Osteoblast (primary cell): ENCODE measurements around the gene PFDN4. TPM values are rescaled to one million over a fixed set of nuclear protein-coding genes. Genes with fewer than 3 reads are reported as not detected.

ENCODE experiments used
- DNase-seq: peaks from one replicate; pipeline ENCODE4 v3.0.0; 2011; ENCODE audit warnings: low spot score, mixed read lengths; ENCODE audit not compliant: insufficient read length; ENCODE audit errors: missing footprints
- H2AFZ ChIP-seq: 2 replicates; pipeline ENCODE4 v1.6.0; 2011; ENCODE audit warnings: mild to moderate bottlenecking, low read length
- H3K27ac ChIP-seq: 2 replicates; pipeline ENCODE4 v1.5.1; 2011; ENCODE audit warnings: mild to moderate bottlenecking, low read depth, low read length, moderate library complexity
- H3K27me3 ChIP-seq: 2 replicates; pipeline ENCODE4 v1.6.0; 2012; ENCODE audit warnings: mild to moderate bottlenecking, control low read depth, inconsistent platforms, low read length, moderate library complexity; ENCODE audit not compliant: insufficient read depth
- H3K36me3 ChIP-seq: 2 replicates; pipeline ENCODE4 v1.5.1; 2011; ENCODE audit warnings: mild to moderate bottlenecking, low read length, control low read depth, moderate library complexity; ENCODE audit not compliant: insufficient read depth
- H3K4me1 ChIP-seq: 2 replicates; pipeline ENCODE4 v1.5.1; 2011; ENCODE audit warnings: mild to moderate bottlenecking, low read length, control low read depth, moderate library complexity; ENCODE audit not compliant: insufficient read depth
- H3K4me2 ChIP-seq: 2 replicates; pipeline ENCODE4 v1.6.0; 2011; ENCODE audit warnings: mild to moderate bottlenecking, low read length; ENCODE audit not compliant: insufficient read depth
- H3K4me3 ChIP-seq: fragments of 200-600 bp; sonication (generic); 3 replicates; pipeline ENCODE4 v1.5.1; 2012; ENCODE audit warnings: mild to moderate bottlenecking, low read length, inconsistent platforms; ENCODE audit not compliant: insufficient read depth
- H3K79me2 ChIP-seq: 2 replicates; pipeline ENCODE4 v1.6.0; 2012; ENCODE audit warnings: mild to moderate bottlenecking, low read length, control low read depth, inconsistent platforms; ENCODE audit not compliant: insufficient read depth
- H3K9me3 ChIP-seq: 2 replicates; pipeline ENCODE4 v1.5.1; 2011; ENCODE audit warnings: low read depth, low read length, control low read depth
- H4K20me1 ChIP-seq: 2 replicates; pipeline ENCODE4 v1.6.0; 2012; ENCODE audit warnings: mild to moderate bottlenecking, low read length, control low read depth; ENCODE audit not compliant: insufficient read depth
- total RNA-seq: library from RNA; depleted of rRNA; stranded (reverse); fragments of >200 nt; gene quantifications from 2 replicates; pipeline ENCODE4 v1.2.3, GENCODE V29; 2012
- TF ChIP-seq, protein P1 (sequence below): IDR thresholded peaks from 2 replicates; pipeline ENCODE4 v1.5.1; 2011; ENCODE audit warnings: mild to moderate bottlenecking, low read depth, low read length, moderate library complexity; ENCODE audit errors: extremely low read depth

Gene PFDN4
- total RNA-seq, 1 donor: 93.0 TPM

DNA sequence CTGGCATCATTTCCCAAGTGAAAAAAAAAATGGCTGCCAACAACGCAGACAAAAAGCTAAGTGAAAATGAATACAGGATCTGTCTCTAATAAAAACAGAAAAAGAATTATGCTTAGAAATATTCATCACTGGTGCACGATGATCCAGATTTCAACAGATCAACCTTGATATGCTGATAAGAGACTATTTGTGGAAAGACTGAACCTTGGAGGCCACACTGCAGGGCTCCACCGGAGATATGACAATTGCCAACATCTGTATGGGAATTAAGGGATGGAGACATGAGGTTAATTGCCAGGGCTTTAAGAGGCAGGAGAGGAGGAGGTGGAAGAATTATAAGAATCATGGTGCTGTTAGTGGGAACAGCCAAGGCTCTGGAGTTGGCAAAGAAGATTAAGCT is 48.3 kb downstream of the PFDN4 start:
- no peak for DNase-seq
- peak overlapping the region; percentile 8 for H3K27ac ChIP-seq
- TF ChIP-seq, protein P1, sequence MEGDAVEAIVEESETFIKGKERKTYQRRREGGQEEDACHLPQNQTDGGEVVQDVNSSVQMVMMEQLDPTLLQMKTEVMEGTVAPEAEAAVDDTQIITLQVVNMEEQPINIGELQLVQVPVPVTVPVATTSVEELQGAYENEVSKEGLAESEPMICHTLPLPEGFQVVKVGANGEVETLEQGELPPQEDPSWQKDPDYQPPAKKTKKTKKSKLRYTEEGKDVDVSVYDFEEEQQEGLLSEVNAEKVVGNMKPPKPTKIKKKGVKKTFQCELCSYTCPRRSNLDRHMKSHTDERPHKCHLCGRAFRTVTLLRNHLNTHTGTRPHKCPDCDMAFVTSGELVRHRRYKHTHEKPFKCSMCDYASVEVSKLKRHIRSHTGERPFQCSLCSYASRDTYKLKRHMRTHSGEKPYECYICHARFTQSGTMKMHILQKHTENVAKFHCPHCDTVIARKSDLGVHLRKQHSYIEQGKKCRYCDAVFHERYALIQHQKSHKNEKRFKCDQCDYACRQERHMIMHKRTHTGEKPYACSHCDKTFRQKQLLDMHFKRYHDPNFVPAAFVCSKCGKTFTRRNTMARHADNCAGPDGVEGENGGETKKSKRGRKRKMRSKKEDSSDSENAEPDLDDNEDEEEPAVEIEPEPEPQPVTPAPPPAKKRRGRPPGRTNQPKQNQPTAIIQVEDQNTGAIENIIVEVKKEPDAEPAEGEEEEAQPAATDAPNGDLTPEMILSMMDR: no peak

DNA sequence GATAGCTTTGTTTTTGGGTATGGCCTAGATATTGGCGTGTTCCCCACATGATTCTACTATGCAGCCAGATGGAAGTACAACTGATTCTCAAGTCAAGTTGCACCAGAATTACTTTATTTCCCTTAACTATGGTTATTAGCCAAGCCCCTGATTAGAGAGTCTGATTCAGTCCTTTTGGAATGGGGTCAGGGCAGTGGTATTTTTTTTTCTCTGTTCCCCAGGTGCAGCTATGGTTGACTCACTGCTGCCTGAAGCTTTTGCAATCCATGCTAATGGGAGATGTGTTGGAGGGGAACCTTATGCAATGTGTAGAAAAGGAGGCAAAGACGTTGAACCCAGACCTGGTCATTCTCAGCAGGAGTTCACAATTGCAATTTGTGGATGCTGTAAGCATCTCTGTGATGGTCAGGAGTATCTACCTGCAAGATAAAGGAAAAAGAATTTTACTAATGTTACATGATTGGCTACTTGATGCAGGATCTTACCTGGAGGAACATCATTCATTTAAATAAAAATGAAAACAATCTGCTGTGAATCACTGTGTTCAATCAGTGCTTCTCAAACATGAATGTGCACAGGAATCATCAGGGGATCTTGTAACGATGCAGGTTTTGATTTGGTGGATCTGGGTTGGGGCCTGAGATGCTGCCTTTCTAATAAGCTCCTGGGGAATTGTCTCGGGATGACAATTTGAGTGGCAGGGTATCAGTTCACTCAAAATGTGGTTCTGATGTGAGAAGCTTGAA is 49.4 kb downstream of the PFDN4 start:
- Histone ChIP-seq H3K4me2 (no peak overlapping the region), H3K36me3 (no peaks in the 10 kb centered on the region), H3K4me3 (no peak overlapping the region), H3K4me1 (peaks cover 31% of the 10 kb centered on the region), H3K27me3 (no peaks in the 10 kb centered on the region), H3K9me3 (no peaks in the 10 kb centered on the region), H2AFZ (no peak overlapping the region), H3K79me2 (no peaks in the 10 kb centered on the region), H3K27ac (peak overlapping the region; percentile 8), H4K20me1 (no peaks in the 10 kb centered on the region)
- peak; percentile 73 for DNase-seq
- TF ChIP-seq, protein P1: no peak

More for the DNA sequence above, 48.3 kb downstream of the PFDN4 start:
- Histone ChIP-seq H3K4me1 (peaks cover 31% of the 10 kb centered on the region), H2AFZ (no peak overlapping the region), H4K20me1 (no peaks in the 10 kb centered on the region), H3K4me3 (no peak overlapping the region), H3K36me3 (no peaks in the 10 kb centered on the region), H3K27me3 (no peaks in the 10 kb centered on the region), H3K4me2 (peak overlapping the region; percentile 25), H3K79me2 (no peaks in the 10 kb centered on the region), H3K9me3 (no peaks in the 10 kb centered on the region)

DNA sequence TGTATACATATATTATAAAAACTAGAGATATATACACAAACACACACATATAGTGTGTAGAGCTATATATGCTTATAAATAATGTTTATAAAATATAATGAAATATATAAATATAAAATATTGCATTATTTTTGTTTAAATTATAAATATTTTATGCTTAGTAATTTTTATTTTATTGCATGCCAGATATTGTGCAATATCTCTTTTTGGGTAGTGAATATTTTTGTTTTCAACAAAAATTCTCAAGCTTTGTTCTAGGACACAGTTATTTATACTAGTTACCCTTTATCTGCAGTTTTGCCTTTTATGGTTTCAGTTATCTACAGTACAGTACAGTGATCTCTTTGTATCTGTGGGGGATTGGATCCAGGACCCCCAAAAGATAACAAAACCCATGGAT is 52.2 kb downstream of the PFDN4 start:
- Histone ChIP-seq H3K27ac (no peak overlapping the region), H3K36me3 (no peaks in the 10 kb centered on the region), H3K79me2 (no peaks in the 10 kb centered on the region), H3K4me3 (no peak overlapping the region), H3K9me3 (no peaks in the 10 kb centered on the region), H3K27me3 (no peaks in the 10 kb centered on the region), H4K20me1 (no peaks in the 10 kb centered on the region), H2AFZ (no peak overlapping the region), H3K4me2 (no peak overlapping the region), H3K4me1 (peaks cover 27% of the 10 kb centered on the region)
- no peak for DNase-seq
- TF ChIP-seq, protein P1: no peak

DNA sequence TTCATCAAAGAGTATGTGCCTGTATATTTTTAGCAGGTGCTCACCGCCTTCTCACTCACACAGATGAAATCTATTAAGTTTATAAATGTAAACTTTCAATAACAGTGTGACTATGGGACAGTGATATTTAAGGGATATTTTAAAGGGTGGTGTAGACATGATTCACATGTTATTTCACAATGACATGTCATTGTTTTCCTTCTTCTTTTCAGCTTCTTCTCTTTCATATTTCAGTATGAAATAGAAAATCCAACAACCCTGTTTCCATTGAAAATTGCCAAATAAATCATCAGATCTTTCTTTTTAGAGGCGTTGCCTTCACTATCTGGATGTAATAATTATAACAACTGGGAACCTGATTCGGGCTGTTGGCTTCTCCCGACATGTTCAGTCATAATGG is 54.8 kb downstream of the PFDN4 start:
- Histone ChIP-seq H2AFZ (no peak overlapping the region), H3K9me3 (no peaks in the 10 kb centered on the region), H3K27me3 (no peaks in the 10 kb centered on the region), H4K20me1 (no peaks in the 10 kb centered on the region), H3K4me3 (no peak overlapping the region), H3K27ac (no peak overlapping the region), H3K4me1 (peaks cover 8% of the 10 kb centered on the region), H3K36me3 (no peaks in the 10 kb centered on the region), H3K79me2 (no peaks in the 10 kb centered on the region), H3K4me2 (peak overlapping the region; percentile 40)
- TF ChIP-seq, protein P1: no peak
- DNase-seq: no peak
